ENCODE data around the gene PLXNA4.

PLXNA4 gene

DNA sequence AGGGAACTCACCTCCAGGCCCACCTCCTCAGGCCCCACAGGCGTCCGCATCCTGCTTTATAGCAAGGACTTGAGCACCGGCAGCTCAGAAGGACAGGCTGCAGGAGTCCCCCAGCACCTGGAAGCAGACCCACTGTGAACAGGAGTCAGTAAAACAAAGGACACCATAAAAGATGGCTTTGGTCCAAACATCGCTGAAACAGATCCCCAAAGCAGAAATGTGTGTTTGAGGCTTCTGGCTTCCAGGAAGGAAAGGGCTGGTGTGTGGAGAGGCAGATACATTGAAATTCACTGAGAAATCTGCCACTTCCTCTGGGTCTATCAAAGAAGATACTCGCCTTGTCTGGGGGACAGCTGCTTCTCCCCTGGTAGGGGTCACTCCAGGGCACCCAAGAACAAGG is 286.2 kb downstream of the PLXNA4 start:
- Histone ChIP-seq H2BK15ac (replicated peaks; ENCODE audit: low read depth) (no peak overlapping the region), H4K8ac (ENCODE audit: low read depth, low read length) (no peak overlapping the region), H3K4me1 (ENCODE audit: control insufficient read depth, low read depth, low read length) (no peaks in the 10 kb centered on the region), H3K4me2 (ENCODE audit: low read length) (no peak overlapping the region), H3K18ac (ENCODE audit: low read length) (no peak overlapping the region), H3K9ac (ENCODE audit: low read length) (no peak overlapping the region), H3K27me3 (ENCODE audit: insufficient read depth, low read length, poor library complexity) (no peaks in the 10 kb centered on the region), H4K5ac (ENCODE audit: low read length) (no peak overlapping the region), H3K23ac (ENCODE audit: low read length) (no peak overlapping the region), H3K79me1 (ENCODE audit: low read length) (no peaks in the 10 kb centered on the region), H2BK120ac (ENCODE audit: low read depth, low read length) (no peak overlapping the region), H3K4ac (ENCODE audit: low read depth, low read length) (no peak overlapping the region), H3K79me2 (ENCODE audit: control insufficient read depth, insufficient read depth, low read length) (no peaks in the 10 kb centered on the region), H2AK5ac (ENCODE audit: low read length) (no peak overlapping the region), H3K36me3 (ENCODE audit: control insufficient read depth, insufficient read depth, low read length) (no peaks in the 10 kb centered on the region), H2BK5ac (ENCODE audit: low read length) (no peak overlapping the region), H3K4me3 (ENCODE audit: low read length) (no peak overlapping the region), H3K27ac (ENCODE audit: low read depth, low read length) (no peak overlapping the region), H3K56ac (ENCODE audit: low read length) (no peak overlapping the region)
- no CpG with 5 or more reads among the region's 5 CpGs for WGBS (ENCODE audit: extremely low coverage, insufficient coverage, low lambda C conversion rate)
- DNase-seq: no peak

DNA sequence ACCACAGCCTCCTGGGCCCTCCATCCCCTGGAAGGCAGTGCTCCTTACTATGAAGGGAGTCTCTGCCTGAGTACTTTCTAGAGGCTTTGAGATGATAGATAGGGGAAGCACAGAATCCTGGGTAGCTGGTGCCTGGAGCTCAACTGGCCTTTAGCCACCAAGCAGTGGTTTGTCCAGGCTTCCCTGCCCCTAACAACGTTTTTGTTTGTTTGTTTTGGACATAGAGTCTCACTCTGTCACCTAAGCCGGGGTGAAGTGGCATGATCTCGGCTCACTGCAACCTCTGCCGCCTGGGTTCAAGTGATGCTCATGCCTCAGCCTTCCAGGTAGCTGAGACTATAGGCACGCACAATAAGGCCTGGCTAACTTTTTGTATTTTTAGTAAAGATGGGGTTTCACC is 289.4 kb downstream of the PLXNA4 start:
- H2BK15ac ChIP-seq (replicated peaks; ENCODE audit: low read depth): no peak overlapping the region
- no peaks in the 10 kb centered on the region for H3K4me1 ChIP-seq (ENCODE audit: control insufficient read depth, low read depth, low read length)
- WGBS (ENCODE audit: extremely low coverage, insufficient coverage, low lambda C conversion rate): no CpG with 5 or more reads among the region's 5 CpGs
- no peak overlapping the region for H3K27ac ChIP-seq (ENCODE audit: low read depth, low read length)
- no peaks in the 10 kb centered on the region for H3K27me3 ChIP-seq (ENCODE audit: insufficient read depth, low read length, poor library complexity)
- no peak for DNase-seq
- no peaks in the 10 kb centered on the region for H3K79me1 ChIP-seq (ENCODE audit: low read length)
- no peak overlapping the region for H2BK120ac ChIP-seq (ENCODE audit: low read depth, low read length)
- no peaks in the 10 kb centered on the region for H3K79me2 ChIP-seq (ENCODE audit: control insufficient read depth, insufficient read depth, low read length)
- H2AK5ac ChIP-seq (ENCODE audit: low read length): no peak overlapping the region
- no peak overlapping the region for H3K18ac ChIP-seq (ENCODE audit: low read length)
- no peak overlapping the region for H3K56ac ChIP-seq (ENCODE audit: low read length)
- H2BK5ac ChIP-seq (ENCODE audit: low read length): no peak overlapping the region
- H3K9ac ChIP-seq (ENCODE audit: low read length): no peak overlapping the region
- no peak overlapping the region for H4K5ac ChIP-seq (ENCODE audit: low read length)
- H3K36me3 ChIP-seq (ENCODE audit: control insufficient read depth, insufficient read depth, low read length): no peaks in the 10 kb centered on the region
- no peak overlapping the region for H4K8ac ChIP-seq (ENCODE audit: low read depth, low read length)
- H3K4me3 ChIP-seq (ENCODE audit: low read length): no peak overlapping the region
- no peak overlapping the region for H3K4me2 ChIP-seq (ENCODE audit: low read length)
- H3K4ac ChIP-seq (ENCODE audit: low read depth, low read length): no peak overlapping the region
- no peak overlapping the region for H3K23ac ChIP-seq (ENCODE audit: low read length)

DNA sequence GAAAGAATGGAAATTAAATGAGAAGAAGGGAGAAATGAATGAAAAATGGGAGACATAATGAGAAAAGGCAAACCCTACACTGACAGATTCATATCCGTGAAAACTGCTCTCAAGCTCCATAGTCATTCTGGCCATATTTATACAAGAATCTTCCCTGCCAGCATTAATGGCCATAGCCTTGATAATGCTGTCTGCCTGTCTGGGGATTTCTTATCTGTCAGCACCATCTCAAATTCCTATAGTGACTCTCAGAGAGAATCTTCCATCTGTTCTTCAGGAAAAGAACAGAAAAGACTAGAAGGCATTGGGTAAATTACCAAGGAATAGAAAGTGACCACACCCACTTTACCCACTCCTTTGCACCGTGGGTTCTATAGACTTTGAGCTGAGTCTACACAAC is 295.9 kb downstream of the PLXNA4 start:
- Histone ChIP-seq H2BK120ac (ENCODE audit: low read depth, low read length) (no peak overlapping the region), H3K27ac (ENCODE audit: low read depth, low read length) (no peak overlapping the region), H3K79me2 (ENCODE audit: control insufficient read depth, insufficient read depth, low read length) (no peaks in the 10 kb centered on the region), H2AK5ac (ENCODE audit: low read length) (no peak overlapping the region), H2BK5ac (ENCODE audit: low read length) (no peak overlapping the region), H3K4me2 (ENCODE audit: low read length) (no peak overlapping the region), H3K4me3 (ENCODE audit: low read length) (no peak overlapping the region), H3K56ac (ENCODE audit: low read length) (no peak overlapping the region), H4K5ac (ENCODE audit: low read length) (no peak overlapping the region), H3K79me1 (ENCODE audit: low read length) (no peaks in the 10 kb centered on the region), H3K4ac (ENCODE audit: low read depth, low read length) (no peak overlapping the region), H3K18ac (ENCODE audit: low read length) (no peak overlapping the region), H3K23ac (ENCODE audit: low read length) (no peak overlapping the region), H3K36me3 (ENCODE audit: control insufficient read depth, insufficient read depth, low read length) (no peaks in the 10 kb centered on the region), H3K4me1 (ENCODE audit: control insufficient read depth, low read depth, low read length) (peaks cover 2% of the 10 kb centered on the region), H3K9ac (ENCODE audit: low read length) (no peak overlapping the region), H3K27me3 (ENCODE audit: insufficient read depth, low read length, poor library complexity) (no peaks in the 10 kb centered on the region), H2BK15ac (replicated peaks; ENCODE audit: low read depth) (no peak overlapping the region), H4K8ac (ENCODE audit: low read depth, low read length) (no peak overlapping the region)
- no CpG with 5 or more reads among the region's 2 CpGs for WGBS (ENCODE audit: extremely low coverage, insufficient coverage, low lambda C conversion rate)
- DNase-seq: peak; percentile 26

DNA sequence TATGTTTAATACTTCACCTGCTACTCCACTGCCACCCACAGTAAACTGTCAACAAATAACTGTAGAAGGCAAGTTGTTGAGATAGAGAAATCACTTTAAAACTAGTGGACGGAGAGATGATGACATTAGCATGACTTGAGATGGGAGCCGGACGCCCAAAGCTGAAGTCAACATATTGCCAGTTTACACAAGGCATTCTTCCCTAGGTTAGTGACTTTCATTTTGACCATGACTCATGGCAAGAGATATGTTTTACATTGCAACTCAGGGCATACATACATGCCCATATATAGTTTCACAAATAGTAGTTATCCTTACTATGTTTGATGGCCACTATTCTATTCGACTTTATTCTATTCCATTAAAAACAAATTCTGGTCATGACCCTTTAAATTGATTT is 296.6 kb downstream of the PLXNA4 start:
- H3K4me1 ChIP-seq (ENCODE audit: control insufficient read depth, low read depth, low read length): peaks cover 2% of the 10 kb centered on the region
- H2BK120ac ChIP-seq (ENCODE audit: low read depth, low read length): no peak overlapping the region
- H3K56ac ChIP-seq (ENCODE audit: low read length): no peak overlapping the region
- H3K36me3 ChIP-seq (ENCODE audit: control insufficient read depth, insufficient read depth, low read length): no peaks in the 10 kb centered on the region
- no peaks in the 10 kb centered on the region for H3K79me1 ChIP-seq (ENCODE audit: low read length)
- H3K4me2 ChIP-seq (ENCODE audit: low read length): no peak overlapping the region
- H3K27ac ChIP-seq (ENCODE audit: low read depth, low read length): no peak overlapping the region
- H2BK15ac ChIP-seq (replicated peaks; ENCODE audit: low read depth): no peak overlapping the region
- H3K4me3 ChIP-seq (ENCODE audit: low read length): no peak overlapping the region
- H3K18ac ChIP-seq (ENCODE audit: low read length): no peak overlapping the region
- no peak overlapping the region for H4K5ac ChIP-seq (ENCODE audit: low read length)
- H4K8ac ChIP-seq (ENCODE audit: low read depth, low read length): no peak overlapping the region
- H2BK5ac ChIP-seq (ENCODE audit: low read length): no peak overlapping the region
- H3K27me3 ChIP-seq (ENCODE audit: insufficient read depth, low read length, poor library complexity): no peaks in the 10 kb centered on the region
- H3K79me2 ChIP-seq (ENCODE audit: control insufficient read depth, insufficient read depth, low read length): no peaks in the 10 kb centered on the region
- WGBS (ENCODE audit: extremely low coverage, insufficient coverage, low lambda C conversion rate): no CpG with 5 or more reads among the region's 4 CpGs
- no peak for DNase-seq
- H3K23ac ChIP-seq (ENCODE audit: low read length): no peak overlapping the region
- H3K4ac ChIP-seq (ENCODE audit: low read depth, low read length): no peak overlapping the region
- H3K9ac ChIP-seq (ENCODE audit: low read length): no peak overlapping the region
- H2AK5ac ChIP-seq (ENCODE audit: low read length): no peak overlapping the region

DNA sequence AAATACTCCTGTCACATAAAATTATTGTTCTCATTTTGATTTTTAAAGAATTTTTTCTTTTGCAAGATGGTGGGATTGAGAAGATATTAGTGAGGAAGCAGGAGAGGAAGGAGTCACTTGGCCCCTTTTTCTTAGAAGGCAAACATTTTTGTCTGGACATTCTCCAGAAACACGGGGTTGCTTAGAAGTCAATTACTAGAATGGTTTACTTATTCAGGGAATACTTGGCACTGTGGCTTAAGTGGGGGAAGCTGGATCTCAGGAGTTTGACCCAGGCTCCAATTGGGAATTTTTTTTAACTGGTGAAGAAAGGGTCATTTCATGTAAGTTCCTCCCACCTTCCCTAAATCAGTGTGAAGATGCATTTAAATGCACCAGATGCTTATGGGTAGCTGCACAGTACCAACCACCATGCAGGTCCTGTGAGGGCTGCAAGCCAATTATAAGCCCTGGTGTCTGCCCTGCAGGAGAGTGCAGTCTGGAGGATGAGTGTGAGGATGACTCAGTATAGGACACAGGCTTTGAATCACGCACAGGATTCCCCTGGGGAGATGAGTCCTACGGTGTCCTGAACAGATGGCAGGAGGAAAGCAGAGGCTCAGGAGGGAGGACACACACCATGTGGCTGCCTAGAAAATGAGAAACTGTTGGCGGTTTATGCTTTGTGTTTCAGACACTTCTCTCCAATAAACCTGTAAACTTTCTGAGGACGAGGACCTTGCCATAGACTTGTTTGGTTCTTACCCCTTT is 299.1 kb downstream of the PLXNA4 start:
- Histone ChIP-seq H2BK120ac (ENCODE audit: low read depth, low read length) (no peak overlapping the region), H3K79me1 (ENCODE audit: low read length) (no peaks in the 10 kb centered on the region), H3K18ac (ENCODE audit: low read length) (no peak overlapping the region), H3K23ac (ENCODE audit: low read length) (no peak overlapping the region), H3K4ac (ENCODE audit: low read depth, low read length) (no peak overlapping the region), H4K5ac (ENCODE audit: low read length) (no peak overlapping the region), H3K4me2 (ENCODE audit: low read length) (no peak overlapping the region), H3K56ac (ENCODE audit: low read length) (no peak overlapping the region), H3K27me3 (ENCODE audit: insufficient read depth, low read length, poor library complexity) (no peaks in the 10 kb centered on the region), H3K36me3 (ENCODE audit: control insufficient read depth, insufficient read depth, low read length) (no peaks in the 10 kb centered on the region), H3K27ac (ENCODE audit: low read depth, low read length) (no peak overlapping the region), H2BK5ac (ENCODE audit: low read length) (no peak overlapping the region), H3K4me3 (ENCODE audit: low read length) (no peak overlapping the region), H3K4me1 (ENCODE audit: control insufficient read depth, low read depth, low read length) (peaks cover 2% of the 10 kb centered on the region), H3K9ac (ENCODE audit: low read length) (no peak overlapping the region), H4K8ac (ENCODE audit: low read depth, low read length) (no peak overlapping the region), H3K79me2 (ENCODE audit: control insufficient read depth, insufficient read depth, low read length) (no peaks in the 10 kb centered on the region), H2AK5ac (ENCODE audit: low read length) (no peak overlapping the region), H2BK15ac (replicated peaks; ENCODE audit: low read depth) (no peak overlapping the region)
- no CpG with 5 or more reads among the region's 5 CpGs for WGBS (ENCODE audit: extremely low coverage, insufficient coverage, low lambda C conversion rate)
- no peak for DNase-seq

DNA sequence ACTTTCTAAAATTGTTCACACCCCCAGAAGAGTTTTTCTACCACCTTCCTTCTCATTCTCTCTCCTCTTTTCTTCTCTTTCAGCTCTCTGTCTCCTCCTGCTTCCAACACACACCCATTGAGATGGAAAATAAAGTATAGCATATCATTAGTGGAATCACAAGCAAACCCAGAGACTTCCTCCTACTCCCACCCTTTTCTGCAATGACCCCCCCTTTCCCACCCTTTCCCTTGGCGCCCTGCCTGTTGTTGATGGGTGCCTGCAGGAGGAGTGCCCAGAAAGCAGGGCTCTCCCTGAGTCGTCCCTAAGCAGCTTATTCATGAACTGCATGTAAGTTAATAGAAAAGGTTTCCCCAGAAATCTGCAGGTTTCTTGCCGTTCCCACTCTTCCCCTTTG is 300.0 kb downstream of the PLXNA4 start:
- Histone ChIP-seq H3K4ac (ENCODE audit: low read depth, low read length) (no peak overlapping the region), H3K27ac (ENCODE audit: low read depth, low read length) (no peak overlapping the region), H3K4me3 (ENCODE audit: low read length) (no peak overlapping the region), H3K4me1 (ENCODE audit: control insufficient read depth, low read depth, low read length) (peaks cover 2% of the 10 kb centered on the region), H3K18ac (ENCODE audit: low read length) (no peak overlapping the region), H4K8ac (ENCODE audit: low read depth, low read length) (no peak overlapping the region), H2BK15ac (replicated peaks; ENCODE audit: low read depth) (no peak overlapping the region), H3K56ac (ENCODE audit: low read length) (no peak overlapping the region), H3K79me2 (ENCODE audit: control insufficient read depth, insufficient read depth, low read length) (no peaks in the 10 kb centered on the region), H4K5ac (ENCODE audit: low read length) (no peak overlapping the region), H3K36me3 (ENCODE audit: control insufficient read depth, insufficient read depth, low read length) (no peaks in the 10 kb centered on the region), H3K9ac (ENCODE audit: low read length) (no peak overlapping the region), H3K4me2 (ENCODE audit: low read length) (no peak overlapping the region), H3K79me1 (ENCODE audit: low read length) (no peaks in the 10 kb centered on the region), H2BK5ac (ENCODE audit: low read length) (no peak overlapping the region), H2BK120ac (ENCODE audit: low read depth, low read length) (no peak overlapping the region), H2AK5ac (ENCODE audit: low read length) (no peak overlapping the region), H3K23ac (ENCODE audit: low read length) (no peak overlapping the region), H3K27me3 (ENCODE audit: insufficient read depth, low read length, poor library complexity) (no peaks in the 10 kb centered on the region)
- WGBS (ENCODE audit: extremely low coverage, insufficient coverage, low lambda C conversion rate): no CpG with 5 or more reads among the region's 3 CpGs
- DNase-seq: no peak
